ENCODE measurements around the gene IGF2BP3.

IGF2BP3 gene

GRCh38 chr7:23346316-23346715 lies 124.0 kb downstream of the IGF2BP3 start:
- Histone ChIP-seq H3K9ac (no peak overlapping the region), H2AFZ (ENCODE audit: low read depth) (no peak overlapping the region), H3K4me3 (IDR thresholded peaks at IDR 0.05; ENCODE audit: insufficient read depth, low read depth, low read length) (no peak overlapping the region), H3K4me1 (ENCODE audit: low read depth, poor library complexity, severe bottlenecking) (peaks cover 6% of the 10 kb centered on the region), H3K27me3 (ENCODE audit: insufficient read depth, low read depth) (no peaks in the 10 kb centered on the region), H3K36me3 (ENCODE audit: insufficient read depth) (peaks cover 10% of the 10 kb centered on the region; the same call in 1 of the 2 replicates), H4K20me1 (ENCODE audit: insufficient read depth) (no peaks in the 10 kb centered on the region), H3K27ac (no peak overlapping the region), H3K79me2 (ENCODE audit: insufficient read depth, low read depth) (no peaks in the 10 kb centered on the region; the same call in 1 of the 2 replicates), H3K4me2 (no peak overlapping the region)
- TF ChIP-seq, protein P1, sequence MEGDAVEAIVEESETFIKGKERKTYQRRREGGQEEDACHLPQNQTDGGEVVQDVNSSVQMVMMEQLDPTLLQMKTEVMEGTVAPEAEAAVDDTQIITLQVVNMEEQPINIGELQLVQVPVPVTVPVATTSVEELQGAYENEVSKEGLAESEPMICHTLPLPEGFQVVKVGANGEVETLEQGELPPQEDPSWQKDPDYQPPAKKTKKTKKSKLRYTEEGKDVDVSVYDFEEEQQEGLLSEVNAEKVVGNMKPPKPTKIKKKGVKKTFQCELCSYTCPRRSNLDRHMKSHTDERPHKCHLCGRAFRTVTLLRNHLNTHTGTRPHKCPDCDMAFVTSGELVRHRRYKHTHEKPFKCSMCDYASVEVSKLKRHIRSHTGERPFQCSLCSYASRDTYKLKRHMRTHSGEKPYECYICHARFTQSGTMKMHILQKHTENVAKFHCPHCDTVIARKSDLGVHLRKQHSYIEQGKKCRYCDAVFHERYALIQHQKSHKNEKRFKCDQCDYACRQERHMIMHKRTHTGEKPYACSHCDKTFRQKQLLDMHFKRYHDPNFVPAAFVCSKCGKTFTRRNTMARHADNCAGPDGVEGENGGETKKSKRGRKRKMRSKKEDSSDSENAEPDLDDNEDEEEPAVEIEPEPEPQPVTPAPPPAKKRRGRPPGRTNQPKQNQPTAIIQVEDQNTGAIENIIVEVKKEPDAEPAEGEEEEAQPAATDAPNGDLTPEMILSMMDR (conservative IDR thresholded peaks at IDR 0.05; ENCODE audit: low read depth, low read length) = no peak

DNA sequence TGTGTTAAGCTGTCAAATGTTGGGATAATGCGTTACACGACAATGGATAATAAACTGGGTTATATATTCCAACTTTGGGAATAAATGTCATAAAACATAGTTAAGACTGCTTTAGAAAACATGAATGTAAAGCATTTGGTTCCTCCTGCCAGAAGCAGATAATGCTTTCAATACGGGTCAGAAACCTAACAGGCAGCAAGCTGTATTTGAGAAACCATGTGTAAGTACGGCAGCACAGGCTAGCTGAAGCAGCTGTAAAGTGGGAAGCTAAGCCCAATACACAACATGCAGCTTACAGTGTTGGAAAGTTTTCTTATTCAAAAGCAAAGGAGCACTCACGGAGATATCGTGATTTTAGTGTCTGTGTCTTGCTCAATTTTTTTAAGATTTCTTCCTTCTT lies 124.7 kb downstream of the IGF2BP3 start:
- Histone ChIP-seq H3K4me2 (no peak overlapping the region), H3K4me1 (ENCODE audit: low read depth, poor library complexity, severe bottlenecking) (peaks cover 6% of the 10 kb centered on the region)

DNA sequence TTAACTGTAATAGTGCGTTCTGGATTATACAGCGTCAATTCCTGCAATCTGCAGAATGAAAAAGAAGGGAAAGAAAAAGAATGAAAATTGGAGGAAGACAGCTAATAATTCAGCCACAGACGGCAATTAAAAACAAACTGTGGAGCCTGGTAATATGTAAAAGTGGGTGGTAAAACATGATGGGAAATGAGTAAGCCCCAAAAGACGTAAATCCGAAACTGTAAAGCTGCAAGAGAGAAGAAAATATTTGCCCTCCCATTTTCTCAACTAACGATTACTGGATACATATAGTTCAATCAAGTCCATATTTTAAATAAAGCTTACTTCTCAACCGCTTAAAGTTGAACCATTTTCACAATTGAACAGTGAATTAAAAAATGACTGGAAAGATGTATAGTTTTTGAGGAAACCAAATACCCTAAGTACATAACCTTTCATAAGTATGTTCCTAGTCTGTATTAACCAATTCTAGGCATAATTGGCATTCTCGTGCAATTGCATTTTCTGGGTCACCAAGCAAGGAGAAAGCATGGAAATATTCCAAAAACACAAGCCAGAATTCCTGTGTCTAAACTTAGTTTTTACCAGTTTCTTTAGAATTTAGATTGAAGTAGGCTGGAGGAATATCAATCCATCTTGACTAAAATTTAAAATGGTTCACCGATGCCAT lies 126.3 kb downstream of the IGF2BP3 start:
- H3K27ac ChIP-seq = no peak overlapping the region
- TF ChIP-seq, protein P1 (conservative IDR thresholded peaks at IDR 0.05; ENCODE audit: low read depth, low read length) = no peak
- no peak overlapping the region for H3K9ac ChIP-seq
- 0 out of 2 replicates have a peak, but pooled peaks cover 3% of the 10 kb centered on the region for H4K20me1 ChIP-seq (ENCODE audit: insufficient read depth)
- H3K79me2 ChIP-seq (ENCODE audit: insufficient read depth, low read depth) = no peaks in the 10 kb centered on the region; the same call in 1 of the 2 replicates
- H3K4me1 ChIP-seq (ENCODE audit: low read depth, poor library complexity, severe bottlenecking) = peaks cover 6% of the 10 kb centered on the region
- H3K4me3 ChIP-seq (IDR thresholded peaks at IDR 0.05; ENCODE audit: insufficient read depth, low read depth, low read length) = no peak overlapping the region
- H3K27me3 ChIP-seq (ENCODE audit: insufficient read depth, low read depth) = no peaks in the 10 kb centered on the region
- H2AFZ ChIP-seq (ENCODE audit: low read depth) = no peak overlapping the region
- H3K36me3 ChIP-seq (ENCODE audit: insufficient read depth) = peaks cover 10% of the 10 kb centered on the region; the same call in 1 of the 2 replicates
- H3K4me2 ChIP-seq = no peak overlapping the region

More for the DNA sequence above, 124.7 kb downstream of the IGF2BP3 start:
- H3K9ac ChIP-seq = no peak overlapping the region
- TF ChIP-seq, protein P1 (conservative IDR thresholded peaks at IDR 0.05; ENCODE audit: low read depth, low read length) = no peak
- peaks cover 10% of the 10 kb centered on the region; the same call in 1 of the 2 replicates for H3K36me3 ChIP-seq (ENCODE audit: insufficient read depth)
- no peak overlapping the region for H3K4me3 ChIP-seq (IDR thresholded peaks at IDR 0.05; ENCODE audit: insufficient read depth, low read depth, low read length)
- H3K79me2 ChIP-seq (ENCODE audit: insufficient read depth, low read depth) = no peaks in the 10 kb centered on the region; the same call in 1 of the 2 replicates
- no peak overlapping the region for H3K27ac ChIP-seq
- H3K27me3 ChIP-seq (ENCODE audit: insufficient read depth, low read depth) = no peaks in the 10 kb centered on the region
- H4K20me1 ChIP-seq (ENCODE audit: insufficient read depth) = no peaks in the 10 kb centered on the region
- H2AFZ ChIP-seq (ENCODE audit: low read depth) = no peak overlapping the region

DNA sequence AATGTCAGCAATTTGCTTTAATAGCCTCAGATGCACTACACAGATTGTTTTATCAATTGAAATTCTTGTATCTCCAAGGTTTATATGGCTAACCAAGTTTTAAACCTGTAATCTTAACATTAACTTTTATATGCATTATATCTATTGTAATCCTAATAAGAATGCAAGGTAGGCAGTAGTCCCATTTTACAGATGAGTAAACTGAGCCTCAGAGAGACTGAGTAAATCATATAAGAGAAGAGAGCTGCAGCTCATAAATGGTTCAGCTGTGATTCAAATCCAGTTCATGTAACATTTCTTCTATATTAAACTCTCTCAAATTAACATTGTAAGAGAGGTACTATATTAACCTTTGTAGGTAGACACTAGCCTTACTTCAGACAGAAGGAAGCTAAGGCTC lies 127.2 kb downstream of the IGF2BP3 start:
- no peak overlapping the region for H3K9ac ChIP-seq
- peaks cover 10% of the 10 kb centered on the region; the same call in 1 of the 2 replicates for H3K36me3 ChIP-seq (ENCODE audit: insufficient read depth)
- 0 out of 2 replicates have a peak, but pooled peaks cover 3% of the 10 kb centered on the region for H4K20me1 ChIP-seq (ENCODE audit: insufficient read depth)
- H3K79me2 ChIP-seq (ENCODE audit: insufficient read depth, low read depth) = no peaks in the 10 kb centered on the region; the same call in 1 of the 2 replicates
- H3K4me1 ChIP-seq (ENCODE audit: low read depth, poor library complexity, severe bottlenecking) = peaks cover 6% of the 10 kb centered on the region
- H3K27ac ChIP-seq = no peak overlapping the region
- no peak overlapping the region for H3K4me2 ChIP-seq
- H3K27me3 ChIP-seq (ENCODE audit: insufficient read depth, low read depth) = no peaks in the 10 kb centered on the region
- no peak overlapping the region for H3K4me3 ChIP-seq (IDR thresholded peaks at IDR 0.05; ENCODE audit: insufficient read depth, low read depth, low read length)
- TF ChIP-seq, protein P1 (conservative IDR thresholded peaks at IDR 0.05; ENCODE audit: low read depth, low read length) = no peak
- H2AFZ ChIP-seq (ENCODE audit: low read depth) = no peak overlapping the region

Measured in KMS-11 (cell line).